GM21423 (cell line): ENCODE results near the gene MLYCD.

Experiments
- ATAC-seq: cut with Tn5 transposase; IDR thresholded peaks from one replicate; pipeline ENCODE4 v1.9.1; 2021; ENCODE audit warnings: mild to moderate bottlenecking, moderate library complexity; ENCODE audit not compliant: unreplicated experiment

Gene MLYCD

GRCh38 chr16:83968306-83968851, 69.5 kb downstream of the MLYCD start:
- ATAC-seq = no peak

GRCh38 chr16:83968891-83969649, 70.2 kb downstream of the MLYCD start:
- no peak for ATAC-seq

- no peak for ATAC-seq
Measured at GRCh38 chr16:83969771-83970429, 71.0 kb downstream of the MLYCD start.

- ATAC-seq = no peak
Measured at GRCh38 chr16:83970430-83970815, 71.5 kb downstream of the MLYCD start.

GRCh38 chr16:83971165-83972130, 72.5 kb downstream of the MLYCD start:
- ATAC-seq = no peak

- no peak for ATAC-seq
Measured at GRCh38 chr16:83972256-83973008, 73.5 kb downstream of the MLYCD start.

- no peak for ATAC-seq
Measured at GRCh38 chr16:83973077-83973476, 74.2 kb downstream of the MLYCD start.

- no peak for ATAC-seq
Measured at GRCh38 chr16:83973581-83974385, 74.9 kb downstream of the MLYCD start.

- ATAC-seq = no peak
Measured at GRCh38 chr16:83974475-83974874, 75.6 kb downstream of the MLYCD start.

- ATAC-seq = no peak
Measured at GRCh38 chr16:83975590-83976260, 76.8 kb downstream of the MLYCD start.
